ENCODE results near the gene SSR4.
"Not testable (repeated sequence)": the region's sequence is repeated elsewhere in the genome, so short reads cannot be mapped to it uniquely, and the experiment has no call there.

SSR4 gene

GRCh38 chrX:153803211-153804099 lies 9.0 kb downstream of the SSR4 start:
- no peak for DNase-seq (ENCODE audit: low read depth in 4 of 4, low spot score in 1 of 4)

GRCh38 chrX:153804100-153804595 lies 9.7 kb downstream of the SSR4 start:
- DNase-seq (ENCODE audit: low read depth in 4 of 4, low spot score in 1 of 4) = no peak

- no peak for DNase-seq (ENCODE audit: low read depth in 4 of 4, low spot score in 1 of 4)
These were observed 10.2 kb downstream of the SSR4 start for GRCh38 chrX:153804621-153805020.

GRCh38 chrX:153805436-153805835 lies 11.0 kb downstream of the SSR4 start:
- DNase-seq (ENCODE audit: low read depth in 4 of 4, low spot score in 1 of 4) = no peak

GRCh38 chrX:153806999-153807575 lies 12.6 kb downstream of the SSR4 start:
- no peak for DNase-seq (ENCODE audit: low read depth in 4 of 4, low spot score in 1 of 4)

- no peak for DNase-seq (ENCODE audit: low read depth in 4 of 4, low spot score in 1 of 4)
These were observed 13.5 kb downstream of the SSR4 start for GRCh38 chrX:153807976-153808375.

- DNase-seq (ENCODE audit: low read depth in 4 of 4, low spot score in 1 of 4) = no peak
These were observed 17.8 kb downstream of the SSR4 start for GRCh38 chrX:153812220-153812619.

GRCh38 chrX:153813161-153813560 lies 18.7 kb downstream of the SSR4 start:
- no peak for DNase-seq (ENCODE audit: low read depth in 4 of 4, low spot score in 1 of 4)

GRCh38 chrX:153814591-153815315 lies 20.3 kb downstream of the SSR4 start:
- no peak for DNase-seq (ENCODE audit: low read depth in 4 of 4, low spot score in 1 of 4)

GRCh38 chrX:153816831-153817690 lies 22.6 kb downstream of the SSR4 start:
- no peak for DNase-seq (ENCODE audit: low read depth in 4 of 4, low spot score in 1 of 4)

- not testable (repeated sequence) for DNase-seq (ENCODE audit: low read depth in 4 of 4, low spot score in 1 of 4)
These were observed 23.6 kb downstream of the SSR4 start for GRCh38 chrX:153818064-153818463.

GRCh38 chrX:153818571-153819383 lies 24.3 kb downstream of the SSR4 start:
- peak in 2 of 4 experiments; percentile 33 to 50 for DNase-seq (ENCODE audit: low read depth in 4 of 4, low spot score in 1 of 4)

- DNase-seq (ENCODE audit: low read depth in 4 of 4, low spot score in 1 of 4) = no peak
These were observed 25.0 kb downstream of the SSR4 start for GRCh38 chrX:153819384-153820040.

GRCh38 chrX:153820601-153821000 lies 26.1 kb downstream of the SSR4 start:
- DNase-seq (ENCODE audit: low read depth in 4 of 4, low spot score in 1 of 4) = no peak

- no peak for DNase-seq (ENCODE audit: low read depth in 4 of 4, low spot score in 1 of 4)
These were observed 26.6 kb downstream of the SSR4 start for GRCh38 chrX:153821066-153821465.

GRCh38 chrX:153824348-153824747 lies 29.9 kb downstream of the SSR4 start:
- no peak for DNase-seq (ENCODE audit: low read depth in 4 of 4, low spot score in 1 of 4)

GRCh38 chrX:153825042-153825441 lies 30.6 kb downstream of the SSR4 start:
- no peak for DNase-seq (ENCODE audit: low read depth in 4 of 4, low spot score in 1 of 4)

GRCh38 chrX:153827016-153827415 lies 32.5 kb downstream of the SSR4 start:
- DNase-seq (ENCODE audit: low read depth in 4 of 4, low spot score in 1 of 4) = no peak

- no peak for DNase-seq (ENCODE audit: low read depth in 4 of 4, low spot score in 1 of 4)
These were observed 33.4 kb downstream of the SSR4 start for GRCh38 chrX:153827903-153828302.
